ENCODE data around the gene DUSP9. TPM values are rescaled to one million over a fixed set of nuclear protein-coding genes. Genes with fewer than 3 reads are reported as not detected.

Gene DUSP9
- total RNA-seq, 1 experiment from 2014 or later: 2.4 TPM

- H3K9me3 Mint-ChIP-seq: peaks cover 76 to 80% of the 10 kb centered on the region in 2 experiments
- Histone ChIP-seq H4K8ac (replicated peaks; ENCODE audit: insufficient read length, low read depth, low read length) (no peak overlapping the region), H3K9ac (ENCODE audit: extremely low read depth, insufficient read length, low read length) (no peak overlapping the region), H2BK20ac (ENCODE audit: low read depth, low read length, poor library complexity, severe bottlenecking) (no peak overlapping the region), H2BK5ac (ENCODE audit: insufficient read length, low read length) (no peak overlapping the region), H3K18ac (ENCODE audit: insufficient read length, low read depth, low read length) (no peak overlapping the region), H2AFZ (ENCODE audit: low read length) (no peak overlapping the region), H2BK15ac (ENCODE audit: low read depth, low read length) (no peak overlapping the region), H3K14ac (ENCODE audit: insufficient read depth, low read length) (no peak overlapping the region), H3K27ac (ENCODE audit: insufficient read length, low read depth, low read length) (no peak overlapping the region), H2AK5ac (ENCODE audit: insufficient read length, low read length) (no peak overlapping the region), H3K27me3 (ENCODE audit: insufficient read depth, low read length) (no peaks in the 10 kb centered on the region), H3K79me1 (ENCODE audit: insufficient read depth, low read depth, low read length, poor library complexity, severe bottlenecking) (no peaks in the 10 kb centered on the region), H4K5ac (ENCODE audit: insufficient read length, low read depth, low read length) (no peak overlapping the region), H3K4me1 (ENCODE audit: insufficient read depth, low read length) (no peaks in the 10 kb centered on the region), H4K91ac (ENCODE audit: insufficient read length, low read depth, low read length) (no peak overlapping the region), H3K9me3 (ENCODE audit: control insufficient read depth, low read depth, low read length) (peaks cover 39% of the 10 kb centered on the region), H2BK12ac (ENCODE audit: insufficient read length, low read depth, low read length) (no peak overlapping the region), H3K23me2 (ENCODE audit: insufficient read length, low read depth, low read length, poor library complexity, severe bottlenecking) (peaks cover 14% of the 10 kb centered on the region), H3K23ac (ENCODE audit: insufficient read length, low read depth, low read length) (no peak overlapping the region), H2BK120ac (ENCODE audit: low read depth, low read length, poor library complexity, severe bottlenecking) (no peak overlapping the region), H3T11ph (ENCODE audit: low read length) (no peak overlapping the region), H3K4me2 (ENCODE audit: insufficient read depth, insufficient read length, low read length) (peak overlapping the region; percentile 89), H3K4ac (ENCODE audit: low read depth, low read length) (no peak overlapping the region), H4K20me1 (ENCODE audit: control insufficient read depth, insufficient read depth, insufficient read length) (peaks cover 2% of the 10 kb centered on the region), H3K79me2 (ENCODE audit: insufficient read depth, low read length) (no peaks in the 10 kb centered on the region), H3K56ac (ENCODE audit: insufficient read length, low read depth, low read length) (no peak overlapping the region)
- no peak for TF ChIP-seq CTCF (conservative IDR thresholded peaks at IDR 0.05)
- peaks cover 24% of the 10 kb centered on the region for H3K27me3 Mint-ChIP-seq (ENCODE audit: low read depth)
- H3K27ac Mint-ChIP-seq: no peak overlapping the region
- DNase-seq: peak; percentile 80
- no CpG with 5 or more reads among the region's 79 CpGs for WGBS (ENCODE audit: extremely low coverage, insufficient read length, low lambda C conversion rate)
- H3K36me3 Mint-ChIP-seq (ENCODE audit: insufficient read depth in 1 of 3, low read depth in 3 of 3): peaks cover 8 to 21% (median 18%) of the 10 kb centered on the region in 3 experiments
- peaks cover 8 to 10% of the 10 kb centered on the region in 2 experiments for H3K4me1 Mint-ChIP-seq
- H3K4me3 Mint-ChIP-seq: peak overlapping the region; percentile 65 to 80
Measured at GRCh38 chrX:153599192-153600031, 47.6 kb upstream of the DUSP9 start.
